Breast epithelium (tissue), 4 donors: ENCODE measurements around the gene KCTD20. TPM values are rescaled to one million over a fixed set of nuclear protein-coding genes. Genes with fewer than 3 reads are reported as not detected.

Experiments
- DNase-seq, 2 donors: peaks; one replicate each; pipeline ENCODE4 v3.0.0-alpha.2; 2019; ENCODE audit warnings: low spot score in 2 of 2
- H3K27ac ChIP-seq, 2 donors: fragments of 200-600 bp; sonication (generic) in 1 of 2; one replicate each; pipeline ENCODE4 v1.5.1; 2016 to 2019; ENCODE audit warnings: mild to moderate bottlenecking in 1 of 2
- H3K27me3 ChIP-seq, 2 donors: fragments of 200-600 bp; sonication (generic) in 1 of 2; one replicate each; pipeline versions ENCODE4 v1.5.1 to v1.6.0; 2017 to 2019; ENCODE audit warnings: control low read depth in 1 of 2, mild to moderate bottlenecking in 1 of 2
- H3K36me3 ChIP-seq: fragments of 200-600 bp; one replicate; pipeline ENCODE4 v1.5.1; 2019
- H3K4me1 ChIP-seq, 2 donors: fragments of 200-600 bp; sonication (generic); one replicate each; pipeline ENCODE4 v1.5.1; 2016 to 2019; ENCODE audit warnings: control low read depth in 1 of 2
- H3K4me3 ChIP-seq, 3 donors: fragments of 200-600 bp; sonication (generic); 1 replicate in 2 of 3; 2 replicates in 1 of 3; pipeline ENCODE4 v1.5.1; 2016 to 2019; ENCODE audit warnings: mild to moderate bottlenecking in 3 of 3, moderate library complexity in 2 of 3
- H3K9me3 ChIP-seq, 2 donors: fragments of 200-600 bp; sonication (generic) in 1 of 2; one replicate each; pipeline ENCODE4 v1.5.1; 2016 to 2019; ENCODE audit warnings: control low read depth in 1 of 2
- POLR2A ChIP-seq: fragments of 450-650 bp; IDR thresholded peaks from one replicate; pipeline ENCODE4 v1.6.1; 2016; ENCODE audit warnings: antibody characterized with exemption, mild to moderate bottlenecking, moderate library complexity
- POLR2AphosphoS5 ChIP-seq, 3 donors: sonication (generic); formaldehyde crosslinking; IDR thresholded peaks; one replicate each; pipeline ENCODE4 v1.6.1; 2017; ENCODE audit warnings: antibody characterized with exemption in 3 of 3
- intact Hi-C: fragments of 100-400 bp; cut with DNase I; formaldehyde crosslinking; loops from one replicate; pipeline ENCODE4 v1.15.1; 2023; ENCODE audit warnings: low total_unique reads
- total RNA-seq, 3 donors: library from RNA; depleted of rRNA; stranded (reverse); fragments of >200 nt; gene quantifications; one replicate each; pipeline ENCODE4 v1.1.0, GENCODE V29; 2016
- TF ChIP-seq, protein P1 (sequence below), 3 donors: fragments of 450-650 bp; IDR thresholded peaks; one replicate each; pipeline ENCODE4 v1.5.1; 2016 to 2017; ENCODE audit warnings: antibody characterized with exemption in 3 of 3, mild to moderate bottlenecking in 3 of 3, moderate library complexity in 3 of 3

Gene KCTD20
- total RNA-seq, 3 donors from 2014 or later = 59.4 to 64.5 (median 61.6) TPM

DNA sequence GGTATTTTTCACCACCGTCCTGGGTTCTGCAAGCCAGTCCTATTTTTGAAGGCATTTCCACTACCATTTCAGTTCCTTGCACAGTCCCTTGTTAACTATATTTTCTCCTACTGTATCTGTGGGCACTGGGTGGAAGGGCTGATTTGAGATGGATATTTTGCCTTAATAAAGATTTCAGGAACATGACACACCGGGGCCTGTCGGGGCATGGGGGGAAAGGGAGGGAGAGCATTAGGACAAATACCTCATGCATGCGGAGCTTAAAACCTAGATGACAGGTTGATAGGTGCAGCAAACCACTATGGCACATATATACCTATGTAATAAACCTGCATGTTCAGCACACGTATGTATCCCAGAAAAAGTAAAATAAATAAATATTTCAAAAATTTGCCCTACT, 82.1 kb downstream of the KCTD20 start:
- Histone ChIP-seq H3K27ac (no peak overlapping the region), H3K36me3 (no peaks in the 10 kb centered on the region), H3K9me3 (no peaks in the 10 kb centered on the region), H3K27me3 (no peaks in the 10 kb centered on the region), H3K4me3 (no peak overlapping the region), H3K4me1 (no peaks in the 10 kb centered on the region)
- TF ChIP-seq, protein P1, sequence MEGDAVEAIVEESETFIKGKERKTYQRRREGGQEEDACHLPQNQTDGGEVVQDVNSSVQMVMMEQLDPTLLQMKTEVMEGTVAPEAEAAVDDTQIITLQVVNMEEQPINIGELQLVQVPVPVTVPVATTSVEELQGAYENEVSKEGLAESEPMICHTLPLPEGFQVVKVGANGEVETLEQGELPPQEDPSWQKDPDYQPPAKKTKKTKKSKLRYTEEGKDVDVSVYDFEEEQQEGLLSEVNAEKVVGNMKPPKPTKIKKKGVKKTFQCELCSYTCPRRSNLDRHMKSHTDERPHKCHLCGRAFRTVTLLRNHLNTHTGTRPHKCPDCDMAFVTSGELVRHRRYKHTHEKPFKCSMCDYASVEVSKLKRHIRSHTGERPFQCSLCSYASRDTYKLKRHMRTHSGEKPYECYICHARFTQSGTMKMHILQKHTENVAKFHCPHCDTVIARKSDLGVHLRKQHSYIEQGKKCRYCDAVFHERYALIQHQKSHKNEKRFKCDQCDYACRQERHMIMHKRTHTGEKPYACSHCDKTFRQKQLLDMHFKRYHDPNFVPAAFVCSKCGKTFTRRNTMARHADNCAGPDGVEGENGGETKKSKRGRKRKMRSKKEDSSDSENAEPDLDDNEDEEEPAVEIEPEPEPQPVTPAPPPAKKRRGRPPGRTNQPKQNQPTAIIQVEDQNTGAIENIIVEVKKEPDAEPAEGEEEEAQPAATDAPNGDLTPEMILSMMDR (IDR thresholded peaks at IDR 0.05) = no peak
- no peak for TF ChIP-seq POLR2AphosphoS5 (IDR thresholded peaks at IDR 0.05)
- no peak for TF ChIP-seq POLR2A
- no peak for DNase-seq
- intact Hi-C loops = no loop called here

DNA sequence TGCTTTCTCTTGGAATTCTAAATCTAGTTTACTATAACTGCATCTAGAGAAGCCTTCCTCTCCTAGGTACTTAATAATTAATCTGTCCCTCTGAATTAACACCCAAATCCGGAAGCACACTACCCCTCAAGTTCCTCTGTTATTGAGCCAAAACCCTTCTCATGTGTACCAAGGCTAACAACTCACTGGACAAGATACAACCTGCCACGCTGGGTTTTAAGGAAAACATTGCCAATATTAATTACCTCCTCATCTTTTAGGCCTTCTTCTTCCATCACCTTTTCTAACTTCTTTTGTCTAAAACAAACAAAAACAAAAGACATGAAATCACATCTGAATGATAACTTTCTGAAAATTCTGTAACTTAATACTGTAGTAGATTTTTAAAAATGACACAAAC, 82.5 kb downstream of the KCTD20 start:
- Histone ChIP-seq H3K4me1 (no peaks in the 10 kb centered on the region), H3K27ac (no peak overlapping the region), H3K9me3 (no peaks in the 10 kb centered on the region), H3K36me3 (no peaks in the 10 kb centered on the region), H3K27me3 (no peaks in the 10 kb centered on the region), H3K4me3 (no peak overlapping the region)
- intact Hi-C loops = no loop called here
- no peak for DNase-seq
- TF ChIP-seq POLR2AphosphoS5 (IDR thresholded peaks at IDR 0.05) (no peak), POLR2A (no peak)
- TF ChIP-seq, protein P1 (IDR thresholded peaks at IDR 0.05) = no peak

DNA sequence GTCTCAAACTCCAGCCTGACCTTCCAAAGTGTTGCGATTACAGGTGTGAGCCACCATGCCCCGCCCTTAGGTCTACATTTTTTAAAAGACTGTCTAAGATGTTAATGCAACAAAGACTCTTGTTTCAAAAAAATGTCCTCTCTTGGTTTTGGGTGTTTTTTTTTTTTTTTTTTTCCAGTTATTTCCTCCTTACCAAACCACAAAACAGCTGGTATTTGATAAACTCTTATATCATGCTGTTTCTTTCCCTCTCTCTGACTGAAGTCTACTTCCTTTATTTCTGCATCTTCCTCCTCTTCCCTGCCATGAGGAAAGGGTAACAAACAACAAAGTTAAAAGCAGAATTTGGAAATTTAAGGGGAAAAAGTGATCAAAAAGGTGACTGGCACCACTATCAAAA, 83.3 kb downstream of the KCTD20 start:
- H3K27me3 ChIP-seq = no peaks in the 10 kb centered on the region
- intact Hi-C loops = no loop called here
- DNase-seq = no peak
- no peaks in the 10 kb centered on the region for H3K4me1 ChIP-seq
- no peaks in the 10 kb centered on the region for H3K36me3 ChIP-seq
- no peaks in the 10 kb centered on the region for H3K9me3 ChIP-seq
- TF ChIP-seq POLR2A = no peak
- H3K27ac ChIP-seq = no peak overlapping the region
- no peak overlapping the region for H3K4me3 ChIP-seq

DNA sequence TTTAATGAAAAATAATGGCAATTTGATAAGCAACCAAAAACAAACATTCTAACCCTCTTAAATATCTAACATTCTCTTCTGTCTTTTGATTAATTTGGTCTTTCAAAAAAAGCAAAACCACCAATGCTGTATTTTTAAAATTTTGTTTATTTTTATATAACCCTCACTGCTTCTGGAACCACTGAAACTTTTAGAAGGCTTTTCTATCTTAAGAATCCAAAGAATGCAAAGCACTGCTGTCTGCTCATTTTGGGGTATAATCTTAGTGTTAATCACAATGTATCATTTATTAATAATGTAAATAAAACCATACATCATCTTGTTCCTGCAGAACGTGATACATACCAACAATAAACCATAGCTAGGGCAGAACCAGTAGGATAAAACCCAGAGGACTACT, 90.5 kb downstream of the KCTD20 start:
- no peaks in the 10 kb centered on the region for H3K9me3 ChIP-seq
- no peak for DNase-seq
- H3K36me3 ChIP-seq = no peaks in the 10 kb centered on the region
- no peak overlapping the region for H3K4me3 ChIP-seq
- no peaks in the 10 kb centered on the region for H3K27me3 ChIP-seq
- TF ChIP-seq POLR2AphosphoS5 (IDR thresholded peaks at IDR 0.05) (no peak), POLR2A (no peak)
- TF ChIP-seq, protein P1 (IDR thresholded peaks at IDR 0.05) = no peak
- intact Hi-C loops = no loop called here
- H3K4me1 ChIP-seq = peaks cover 0 to 5% of the 10 kb centered on the region in 2 donors
- H3K27ac ChIP-seq = no peak overlapping the region

DNA sequence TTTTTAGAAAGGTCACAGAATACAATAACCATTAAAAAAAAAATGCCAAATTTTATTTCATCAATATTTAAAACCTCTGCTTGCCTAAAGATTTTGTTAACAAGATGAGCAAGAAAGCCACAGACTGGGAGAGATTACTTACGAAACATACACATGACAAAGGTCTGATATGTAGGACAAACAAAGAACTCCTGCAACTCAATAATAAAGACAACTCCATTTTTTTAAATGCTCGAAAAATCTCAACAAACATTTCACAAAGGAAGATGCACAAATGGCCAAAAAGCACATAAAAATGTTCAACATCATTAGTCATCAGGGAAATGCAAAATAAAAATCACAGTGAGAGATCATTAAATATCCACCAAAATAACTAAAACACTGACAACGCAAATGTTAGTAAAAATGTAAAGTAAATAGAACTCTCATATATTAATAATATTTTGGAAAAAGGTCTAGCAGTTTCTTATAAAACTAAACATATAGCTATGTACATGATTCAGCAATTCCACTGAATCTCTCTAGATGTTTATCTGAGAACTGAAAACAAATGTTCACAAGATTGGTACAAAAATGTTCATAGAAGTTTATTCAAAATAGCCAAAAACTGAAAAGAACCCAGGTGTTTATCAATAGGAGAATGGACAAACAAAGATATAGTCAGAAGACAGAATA, 94.2 kb downstream of the KCTD20 start:
- Histone ChIP-seq H3K4me1 (peaks cover 0 to 5% of the 10 kb centered on the region in 2 donors), H3K27ac (no peak overlapping the region), H3K9me3 (no peaks in the 10 kb centered on the region), H3K36me3 (no peaks in the 10 kb centered on the region), H3K4me3 (no peak overlapping the region), H3K27me3 (no peaks in the 10 kb centered on the region)
- intact Hi-C loops = no loop called here
- DNase-seq = no peak
- TF ChIP-seq POLR2A (no peak), POLR2AphosphoS5 (IDR thresholded peaks at IDR 0.05) (no peak)
- TF ChIP-seq, protein P1 (IDR thresholded peaks at IDR 0.05) = no peak
